Endothelial cell of umbilical vein (primary cell): ENCODE results near the gene PAPPA2. TPM values are rescaled to one million over a fixed set of nuclear protein-coding genes. Genes with fewer than 3 reads are reported as not detected.

ENCODE experiments used
- BruUV-seq: library from RNA; stranded (reverse); fragments of 400-500 nt; replicated peaks from 2 replicates; lab custom pipeline; 2021; lab: Mats Ljungman, UMichigan
- CTCF ChIA-PET: fragments of 300-600, 350-600 bp; sonication (Branson Sonifier 250); formaldehyde crosslinking; loops from one replicate; lab custom pipeline; 2021; ENCODE audit warnings: antibody characterized with exemption, inconsistent platforms; lab: Charles Lee
- POLR2A ChIA-PET: fragments of 300-600, 350-600 bp; sonication (Branson Sonifier 250); formaldehyde crosslinking; loops from one replicate; lab custom pipeline; 2021; ENCODE audit warnings: antibody characterized with exemption, inconsistent platforms; lab: Charles Lee
- DNase-seq: peaks from one replicate; pipeline ENCODE4 v3.0.0-alpha.2; 2011; ENCODE audit warnings: low read depth, low spot score
- FAIRE-seq: peaks from 2 replicates; lab custom pipeline; 2011; peaks lifted over from hg19 to GRCh38; lab: Jason Lieb, UNC
- H2AFZ ChIP-seq: 2 replicates; pipeline ENCODE4 v1.6.0; 2012; ENCODE audit warnings: low read depth, low read length, control low read depth, inconsistent platforms
- H3K27ac ChIP-seq: 2 replicates; pipeline ENCODE4 v1.5.1; 2011; ENCODE audit warnings: low read depth, mild to moderate bottlenecking, control low read depth, low read length, moderate library complexity; ENCODE audit not compliant: insufficient read depth
- H3K27me3 ChIP-seq, 2 experiments: 2 replicates each; pipeline versions ENCODE4 v1.6.0 to v1.6.1; 2011; ENCODE audit warnings: low read length in 2 of 2, mixed read lengths in 1 of 2; ENCODE audit not compliant: control insufficient read depth in 2 of 2, insufficient read depth in 2 of 2
- H3K36me3 ChIP-seq, 2 experiments: 2 replicates in 1 of 2; 3 replicates in 1 of 2; pipeline ENCODE4 v1.5.1; 2011; ENCODE audit warnings: low read length in 2 of 2, mild to moderate bottlenecking in 1 of 2, moderate library complexity in 1 of 2; ENCODE audit not compliant: control insufficient read depth in 2 of 2, insufficient read depth in 2 of 2; ENCODE audit errors: extremely low read depth in 1 of 2
- H3K4me1 ChIP-seq: 3 replicates; pipeline ENCODE4 v1.5.1; 2011; ENCODE audit warnings: mild to moderate bottlenecking, low read length; ENCODE audit not compliant: control insufficient read depth, insufficient read depth; ENCODE audit errors: extremely low read depth
- H3K4me2 ChIP-seq: 2 replicates; pipeline ENCODE4 v1.6.1; 2011; ENCODE audit warnings: low read length, control low read depth, mixed read lengths; ENCODE audit not compliant: insufficient read depth
- H3K4me3 ChIP-seq, 3 experiments: fragments of 200-600 bp in 1 of 3; sonication (generic), shearing (Covaris generic) in 1 of 3; replicated peaks in 1 of 3; 2 replicates each; pipeline ENCODE4 v1.5.1; 2011 to 2016; ENCODE audit warnings: control low read depth in 3 of 3, low read length in 3 of 3, mild to moderate bottlenecking in 2 of 3, inconsistent platforms in 1 of 3, low read depth in 1 of 3, moderate library complexity in 1 of 3; ENCODE audit not compliant: insufficient read depth in 1 of 3
- H3K79me2 ChIP-seq: 2 replicates; pipeline ENCODE4 v1.6.0; 2012; ENCODE audit warnings: low read length, inconsistent platforms; ENCODE audit not compliant: control insufficient read depth, insufficient read depth
- H3K9ac ChIP-seq: replicated peaks from 2 replicates; pipeline ENCODE3; 2011; ENCODE audit warnings: low read length, control low read depth; ENCODE audit not compliant: insufficient read depth; ENCODE audit errors: extremely low read depth
- H3K9me1 ChIP-seq: replicated peaks from 3 replicates; pipeline ENCODE4 v1.6.0; 2011; ENCODE audit warnings: mild to moderate bottlenecking, low read length; ENCODE audit not compliant: control insufficient read depth, insufficient read depth; ENCODE audit errors: extremely low read depth
- H3K9me3 ChIP-seq: replicated peaks from 2 replicates; pipeline ENCODE4 v1.5.1; 2012; ENCODE audit warnings: low read length, inconsistent platforms; ENCODE audit not compliant: control insufficient read depth, insufficient read depth
- H4K20me1 ChIP-seq: replicated peaks from 2 replicates; pipeline ENCODE3; 2011; ENCODE audit warnings: mild to moderate bottlenecking, low read length; ENCODE audit not compliant: control insufficient read depth, insufficient read depth; ENCODE audit errors: extremely low read depth
- CTCF ChIP-seq, 2 donors: IDR thresholded peaks; 1 replicate in 1 of 2; 2 replicates in 1 of 2; pipeline ENCODE4 v1.5.1; 2011; ENCODE audit warnings: low read length in 2 of 2, mild to moderate bottlenecking in 2 of 2, moderate library complexity in 2 of 2, control low read depth in 1 of 2, inconsistent platforms in 1 of 2, low read depth in 1 of 2; ENCODE audit not compliant: insufficient read depth in 1 of 2; ENCODE audit errors: extremely low read depth in 1 of 2
- EZH2 ChIP-seq: IDR thresholded peaks from 2 replicates; pipeline ENCODE4 v1.6.1; 2012; ENCODE audit warnings: borderline replicate concordance, low read depth, mild to moderate bottlenecking, moderate library complexity, low read length, inconsistent platforms; ENCODE audit not compliant: severe bottlenecking
- FOS ChIP-seq: IDR thresholded peaks from 2 replicates; pipeline ENCODE4 v1.6.1; 2011; ENCODE audit warnings: mild to moderate bottlenecking, low read length, moderate library complexity, borderline replicate concordance; ENCODE audit not compliant: insufficient read depth
- GATA2 ChIP-seq: IDR thresholded peaks from 2 replicates; pipeline ENCODE4 v1.7.0; 2011; ENCODE audit warnings: low read depth, mild to moderate bottlenecking, moderate library complexity, mixed read lengths, low read length; ENCODE audit not compliant: insufficient read length, insufficient read depth
- JUN ChIP-seq: IDR thresholded peaks from 2 replicates; pipeline ENCODE4 v1.6.1; 2011; ENCODE audit warnings: borderline replicate concordance, low read depth; ENCODE audit not compliant: insufficient read length, insufficient read depth
- MAX ChIP-seq: IDR thresholded peaks from 2 replicates; pipeline ENCODE4 v1.6.1; 2011; ENCODE audit not compliant: insufficient read depth, insufficient read length
- MYC ChIP-seq: IDR thresholded peaks from one replicate; pipeline ENCODE4 v1.6.1; 2011; ENCODE audit warnings: mild to moderate bottlenecking, low read depth, low read length
- POLR2A ChIP-seq: IDR thresholded peaks from 2 replicates; pipeline ENCODE4 v1.6.1; 2012; ENCODE audit warnings: low read depth, mild to moderate bottlenecking, control low read depth, low read length
- POLR2AphosphoS5 ChIP-seq: IDR thresholded peaks from 2 replicates; pipeline ENCODE4 v1.6.1; 2012; ENCODE audit warnings: low read depth, mild to moderate bottlenecking, control low read depth, low read length, moderate library complexity; ENCODE audit not compliant: insufficient read depth
- dilution Hi-C: fragments of 300-500 bp; cut with MboI; formaldehyde crosslinking; loops from one replicate; pipeline ENCODE4 v1.15.0; 2019; ENCODE audit warnings: low sequenced_read_pairs; ENCODE audit not compliant: extremely low pct_ligation_motif_present
- intact Hi-C: fragments of 100-400 bp; cut with micrococcal nuclease; formaldehyde crosslinking; loops from one replicate; pipeline ENCODE4 v1.10.0; 2022
- polyA plus RNA-seq, 4 experiments: library from polyadenylated mRNA; depleted of rRNA in 3 of 4; stranded (reverse) in 3 of 4; unstranded in 1 of 4; fragments of >200 nt; gene quantifications; 2 replicates each; pipeline versions ENCODE4 v1.2.1 to v1.2.3, GENCODE V29; 2011 to 2012; ENCODE audit warnings: missing spikeins in 1 of 4
- total RNA-seq: library from RNA; stranded (reverse); gene quantifications from 2 replicates; pipeline ENCODE4 v1.2.3, GENCODE V29; 2021

PAPPA2 gene
- total and polyA plus RNA-seq, 2 donors (not counting 3 experiments of a cell fraction or from before 2014, with no cell fraction given), result not detected

GRCh38 chr1:176522310-176522845 is 59.4 kb downstream of the PAPPA2 start:
- ChIA-PET POLR2A (no interaction called here), CTCF (no interaction called here)
- no peaks in the 10 kb centered on the region for H3K9me1 ChIP-seq
- dilution Hi-C loops, result no loop called here
- H2AFZ ChIP-seq, result no peak overlapping the region
- no TSS peak for BruUV-seq
- H3K27ac ChIP-seq, result no peak overlapping the region
- no peaks in the 10 kb centered on the region for H3K4me1 ChIP-seq
- intact Hi-C loops, result no loop called here
- H3K79me2 ChIP-seq, result no peaks in the 10 kb centered on the region
- TF ChIP-seq FOS (no peak), MYC (no peak), POLR2A (no peak), MAX (no peak), POLR2AphosphoS5 (no peak), CTCF (IDR thresholded peaks at IDR 0.05; ENCODE audit: extremely low read depth in 1 of 2, insufficient read depth in 1 of 2, low read depth in 1 of 2, low read length in 2 of 2) (no peak), GATA2 (no peak), JUN (no peak), EZH2 (no peak)
- no peaks in the 10 kb centered on the region for H3K36me3 ChIP-seq
- DNase-seq (no peak), FAIRE-seq (no peak)
- H3K27me3 ChIP-seq, result no peaks in the 10 kb centered on the region
- H3K9ac ChIP-seq, result no peak overlapping the region
- H4K20me1 ChIP-seq, result no peaks in the 10 kb centered on the region
- H3K9me3 ChIP-seq, result peaks cover 1% of the 10 kb centered on the region
- H3K4me2 ChIP-seq, result no peak overlapping the region
- H3K4me3 ChIP-seq, result no peak overlapping the region
